HG03469 (cell line): Measurements from ENCODE around the gene RGS7.
"Not testable (repeated sequence)": the region's sequence is repeated elsewhere in the genome, so short reads cannot be mapped to it uniquely, and the experiment has no call there.

Source experiments
- ATAC-seq: cut with Tn5 transposase; IDR thresholded peaks from one replicate; pipeline ENCODE4 v1.9.1; 2021; ENCODE audit warnings: mild to moderate bottlenecking, moderate library complexity, moderate number of reproducible peaks; ENCODE audit not compliant: unreplicated experiment

The RGS7 gene

GRCh38 chr1:241090798-241091197 is 266.2 kb downstream of the RGS7 start:
- ATAC-seq = no peak

- ATAC-seq = not testable (repeated sequence)
These were observed 267.9 kb downstream of the RGS7 start for GRCh38 chr1:241089066-241089465.

- ATAC-seq = not testable (repeated sequence)
These were observed 268.9 kb downstream of the RGS7 start for GRCh38 chr1:241088075-241088474.

GRCh38 chr1:241086686-241087085 is 270.3 kb downstream of the RGS7 start:
- no peak for ATAC-seq

GRCh38 chr1:241083285-241083684 is 273.7 kb downstream of the RGS7 start:
- ATAC-seq = no peak

GRCh38 chr1:241081473-241081872 is 275.5 kb downstream of the RGS7 start:
- no peak for ATAC-seq

- no peak for ATAC-seq
These were observed 277.5 kb downstream of the RGS7 start for GRCh38 chr1:241079459-241079858.

- no peak for ATAC-seq
These were observed 278.0 kb downstream of the RGS7 start for GRCh38 chr1:241079047-241079446.

GRCh38 chr1:241077386-241078147 is 279.4 kb downstream of the RGS7 start:
- ATAC-seq = no peak

- no peak for ATAC-seq
These were observed 282.5 kb downstream of the RGS7 start for GRCh38 chr1:241074507-241074906.

- no peak for ATAC-seq
These were observed 288.6 kb downstream of the RGS7 start for GRCh38 chr1:241068359-241068758.

GRCh38 chr1:241063276-241063675 is 293.7 kb downstream of the RGS7 start:
- no peak for ATAC-seq

GRCh38 chr1:241061062-241061461 is 295.9 kb downstream of the RGS7 start:
- no peak for ATAC-seq

- ATAC-seq = no peak
These were observed 308.4 kb downstream of the RGS7 start for GRCh38 chr1:241048622-241049021.

- ATAC-seq = no peak
These were observed 311.3 kb downstream of the RGS7 start for GRCh38 chr1:241045659-241046058.

- ATAC-seq = no peak
These were observed 322.6 kb downstream of the RGS7 start for GRCh38 chr1:241034203-241034936.

- no peak for ATAC-seq
These were observed 332.2 kb downstream of the RGS7 start for GRCh38 chr1:241024834-241025233.

- no peak for ATAC-seq
These were observed 334.6 kb downstream of the RGS7 start for GRCh38 chr1:241022366-241022765.

GRCh38 chr1:241020851-241021697 is 335.9 kb downstream of the RGS7 start:
- ATAC-seq = no peak

GRCh38 chr1:241012708-241013340 is 344.2 kb downstream of the RGS7 start:
- ATAC-seq = no peak

- ATAC-seq = no peak
These were observed 349.3 kb downstream of the RGS7 start for GRCh38 chr1:241007668-241008067.
